ENCODE results near the gene TNFRSF18.

The TNFRSF18 gene

DNA sequence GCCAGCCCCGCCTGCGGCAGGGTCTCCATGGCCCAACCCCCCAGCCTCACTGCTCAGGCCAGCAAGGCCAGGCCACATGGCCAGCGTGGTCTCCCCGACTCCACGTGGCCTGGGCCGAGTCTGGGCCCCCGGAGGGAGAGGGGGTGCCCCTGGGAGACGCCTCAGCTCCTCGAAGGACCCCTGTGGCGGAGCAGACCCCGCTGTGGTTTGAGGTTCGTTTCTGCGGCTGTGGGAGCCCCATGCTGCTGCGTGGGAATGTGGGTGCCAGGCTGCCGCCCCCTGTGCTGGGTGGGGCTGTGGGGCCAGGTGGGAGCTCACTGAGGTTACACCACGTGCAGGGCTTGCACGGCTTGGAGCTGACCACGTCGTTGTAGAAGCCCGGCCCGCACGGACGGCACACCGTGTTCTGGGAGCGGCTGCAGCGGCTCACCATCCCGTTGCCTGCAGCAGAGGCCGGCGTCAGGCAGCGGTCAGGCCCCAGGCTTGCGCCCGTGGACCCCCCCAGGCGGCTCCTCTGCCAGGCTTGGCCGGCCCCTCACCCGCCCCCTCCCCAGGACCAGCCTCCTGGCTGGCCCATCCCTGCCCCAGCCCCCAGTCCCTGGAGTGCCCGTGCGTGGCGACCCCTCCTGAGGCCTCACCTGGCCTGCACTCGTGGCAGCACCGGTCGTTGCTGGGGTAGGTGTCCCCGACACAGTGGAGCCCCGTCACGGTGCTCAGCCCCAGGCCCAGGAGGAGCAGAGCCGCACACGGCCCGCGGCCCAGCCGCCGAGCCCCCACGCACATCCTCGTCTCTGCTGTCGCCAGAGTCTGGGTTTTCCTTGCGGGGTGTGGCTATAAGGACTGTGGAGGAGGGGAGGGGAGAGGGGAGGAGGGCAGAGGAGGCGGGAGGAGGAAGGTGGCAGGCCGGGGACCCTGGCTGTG lies 7.2 kb upstream of the TNFRSF18 start, which contains the start of gene TNFRSF4:
TSS of gene TNFRSF4 (minus strand) at position 809 of the 921 bp plus-strand sequence. CDS start at position 783, 26 bp downstream.
- peak; percentile 37 for DNase-seq (ENCODE audit: low read depth)

DNA sequence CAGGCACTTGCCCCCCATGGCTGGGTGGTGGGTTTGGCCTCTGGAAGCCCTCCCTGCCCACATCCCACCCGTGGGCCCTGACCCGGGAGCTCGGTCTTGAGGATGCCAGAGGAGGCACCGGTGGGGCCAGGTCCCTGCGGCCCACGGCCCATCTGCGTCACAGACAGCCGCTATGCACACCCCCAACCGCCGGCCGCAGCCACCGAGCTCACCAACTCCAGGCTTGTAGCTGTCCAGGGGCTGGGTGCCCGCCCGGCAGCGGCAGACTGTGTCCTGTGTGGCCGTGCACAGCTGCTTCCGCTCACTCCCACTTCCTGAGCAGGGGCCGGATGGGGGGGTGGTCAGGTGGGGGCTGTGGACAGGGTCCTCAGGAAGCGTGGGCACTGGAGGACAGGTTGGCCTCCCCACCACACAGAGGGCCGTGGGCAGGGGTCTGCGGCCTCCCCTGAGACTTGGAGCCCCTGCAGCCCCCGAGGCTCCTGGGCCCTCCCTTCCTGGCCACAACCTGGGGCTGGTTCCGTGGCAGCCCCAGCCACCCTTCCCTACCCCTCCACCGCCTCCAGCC lies 6.5 kb upstream of the TNFRSF18 start:
- DNase-seq (ENCODE audit: low read depth), result no peak

- no peak for DNase-seq (ENCODE audit: low read depth)
Measured at GRCh38 chr1:1211541-1212441, 5.4 kb upstream of the TNFRSF18 start.

DNA sequence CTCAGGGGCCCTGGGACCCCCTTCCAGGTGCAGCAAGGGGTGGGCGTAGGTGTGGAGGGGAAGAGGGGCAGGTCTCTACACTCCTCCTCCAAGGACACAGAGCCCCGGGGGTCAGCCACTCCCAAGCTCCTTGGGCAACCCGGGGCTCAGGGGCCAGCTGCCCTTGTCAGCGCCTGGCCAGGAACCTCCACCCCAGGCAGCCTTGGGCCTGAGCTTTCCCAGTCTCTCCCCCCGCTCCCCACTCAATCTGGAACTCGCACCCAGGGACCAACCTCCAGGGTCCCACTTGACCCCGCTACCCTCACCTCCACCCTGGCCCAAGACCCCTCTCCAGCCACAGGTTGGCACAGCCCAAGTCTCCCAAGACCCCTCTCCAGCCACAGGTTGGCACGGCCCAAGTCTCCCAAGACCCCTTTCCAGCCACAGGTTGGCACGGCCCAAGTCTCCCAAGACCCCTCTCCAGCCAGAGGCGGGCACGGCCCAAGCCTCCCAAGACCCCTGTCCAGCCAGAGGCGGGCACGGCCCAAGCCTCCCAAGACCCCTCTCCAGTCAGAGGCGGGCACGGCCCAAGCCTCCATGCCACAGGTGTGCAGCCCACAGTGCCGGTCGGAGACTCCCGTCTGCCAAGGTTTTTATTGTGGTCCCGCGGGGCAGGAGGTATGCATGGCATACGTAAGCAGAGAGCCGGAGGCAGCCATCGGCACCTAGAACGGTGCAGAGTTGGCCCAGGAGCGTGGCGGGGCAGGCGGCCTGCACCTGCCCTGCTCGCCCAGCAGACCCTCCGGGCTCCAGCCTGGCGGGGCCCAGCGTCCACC lies 4.5 kb upstream of the TNFRSF18 start:
- DNase-seq (ENCODE audit: low read depth), result no peak

GRCh38 chr1:1208713-1209433 lies 2.5 kb upstream of the TNFRSF18 start:
- DNase-seq (ENCODE audit: low read depth), result peak; percentile 43

- no peak for DNase-seq (ENCODE audit: low read depth)
Measured at GRCh38 chr1:1207571-1207892, 1.1 kb upstream of the TNFRSF18 start.

- no peak for DNase-seq (ENCODE audit: low read depth)
Measured at GRCh38 chr1:1206966-1207531, 657 bp upstream of the TNFRSF18 start.

DNA sequence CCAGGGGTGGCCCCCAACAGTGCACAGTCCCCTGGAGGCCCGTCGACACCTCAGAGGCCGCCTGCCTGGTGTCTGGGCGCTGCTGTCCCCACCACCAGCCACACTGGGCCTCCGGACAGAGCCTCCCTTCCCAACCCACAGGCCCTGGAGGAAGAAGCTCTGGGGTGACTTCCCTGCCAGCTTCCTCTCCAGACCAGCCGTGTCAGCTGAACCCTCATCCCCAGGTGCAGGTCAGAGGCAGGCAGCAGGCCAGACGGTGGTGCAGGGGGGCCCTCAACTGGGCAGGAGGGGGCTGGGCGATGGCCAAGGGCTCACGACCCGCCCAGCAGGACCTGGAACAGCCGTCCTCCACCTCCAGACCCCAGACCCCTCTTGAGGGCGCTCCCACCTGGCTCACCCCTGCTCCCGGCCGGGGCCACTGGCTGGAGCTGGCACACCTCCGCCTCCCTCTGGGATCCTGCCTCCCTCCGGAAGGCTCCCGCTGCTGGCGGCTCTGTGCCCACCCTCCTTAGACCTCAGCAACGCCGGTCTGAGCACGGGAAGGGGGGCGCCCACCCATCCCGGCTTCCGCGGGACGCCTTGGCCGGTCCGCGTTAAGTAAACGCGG lies 520 bp downstream of the TNFRSF18 start:
- DNase-seq (ENCODE audit: low read depth), result no peak

GRCh38 chr1:1204998-1205768 lies 1.2 kb downstream of the TNFRSF18 start:
- no peak for DNase-seq (ENCODE audit: low read depth)

DNA sequence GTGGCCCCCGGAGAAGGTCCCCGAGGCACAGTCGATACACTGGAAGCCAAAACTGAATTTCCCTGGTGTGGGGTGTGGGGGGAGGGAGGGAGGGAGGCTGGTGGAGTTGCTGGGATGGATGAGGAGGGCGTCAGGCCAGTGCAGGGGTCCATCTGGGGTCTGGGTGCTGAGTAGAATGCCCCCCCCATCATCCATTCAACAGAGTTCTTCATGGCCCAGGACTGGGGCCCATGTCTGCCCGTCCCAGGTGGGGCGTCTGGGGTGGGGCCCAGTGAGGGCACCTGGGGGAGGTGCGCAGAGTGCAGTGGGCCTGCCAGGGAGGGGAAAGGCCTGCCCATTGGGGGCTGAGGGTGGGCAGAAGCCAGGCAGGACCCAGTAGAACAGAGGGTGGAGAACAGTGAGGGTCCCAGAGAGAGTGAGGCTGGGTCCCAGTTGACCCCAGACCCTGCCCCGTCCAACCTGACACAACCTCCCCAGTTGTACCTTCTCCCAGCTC lies 1.9 kb downstream of the TNFRSF18 start:
- no peak for DNase-seq (ENCODE audit: low read depth)

DNA sequence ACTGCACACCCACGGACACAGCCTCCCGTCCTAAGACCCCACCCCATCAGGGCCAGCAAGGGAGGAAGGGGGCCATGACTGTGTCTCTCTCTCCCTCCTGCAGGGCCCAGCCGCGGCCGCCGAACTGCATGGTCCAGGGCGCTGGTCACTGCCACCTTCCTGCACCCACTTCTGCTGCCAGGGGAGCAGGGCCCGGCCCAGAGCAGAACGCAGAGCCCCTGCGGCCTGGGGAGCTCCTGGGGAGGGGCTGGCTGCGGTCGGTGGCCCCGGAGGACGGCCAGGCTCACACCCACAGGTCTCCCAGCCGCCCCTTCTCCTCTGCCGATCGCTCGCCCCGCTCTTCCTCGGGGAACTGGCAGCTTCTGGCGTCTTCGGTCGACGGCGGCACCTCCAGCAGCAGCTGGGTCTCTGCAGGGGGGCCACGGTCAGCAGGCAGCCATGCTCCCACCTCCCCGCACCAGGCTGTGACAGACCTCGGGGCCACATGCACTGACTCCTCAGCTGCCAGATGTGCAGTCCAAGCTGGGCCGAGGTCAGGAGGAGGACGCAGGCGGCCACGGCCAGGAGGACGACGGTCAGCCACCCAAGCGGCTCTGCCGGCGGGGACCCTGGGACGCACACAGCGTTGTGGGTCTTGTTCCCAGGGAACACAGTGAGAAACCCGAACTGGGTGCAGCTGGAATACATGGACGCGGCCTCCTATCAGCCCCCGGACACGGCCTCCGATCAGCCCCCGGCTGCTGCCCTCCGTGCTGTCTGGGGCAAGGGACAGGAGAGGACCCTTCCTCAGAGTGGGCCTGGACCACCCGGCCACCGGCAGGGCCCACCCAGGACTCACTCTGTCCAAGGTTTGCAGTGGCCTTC lies 2.6 kb downstream of the TNFRSF18 start:
- no peak for DNase-seq (ENCODE audit: low read depth)

GRCh38 chr1:1202831-1203560 lies 3.4 kb downstream of the TNFRSF18 start:
- DNase-seq (ENCODE audit: low read depth), result no peak

GRCh38 chr1:1200876-1201810 lies 5.2 kb downstream of the TNFRSF18 start:
- DNase-seq (ENCODE audit: low read depth), result peak; percentile 93

DNA sequence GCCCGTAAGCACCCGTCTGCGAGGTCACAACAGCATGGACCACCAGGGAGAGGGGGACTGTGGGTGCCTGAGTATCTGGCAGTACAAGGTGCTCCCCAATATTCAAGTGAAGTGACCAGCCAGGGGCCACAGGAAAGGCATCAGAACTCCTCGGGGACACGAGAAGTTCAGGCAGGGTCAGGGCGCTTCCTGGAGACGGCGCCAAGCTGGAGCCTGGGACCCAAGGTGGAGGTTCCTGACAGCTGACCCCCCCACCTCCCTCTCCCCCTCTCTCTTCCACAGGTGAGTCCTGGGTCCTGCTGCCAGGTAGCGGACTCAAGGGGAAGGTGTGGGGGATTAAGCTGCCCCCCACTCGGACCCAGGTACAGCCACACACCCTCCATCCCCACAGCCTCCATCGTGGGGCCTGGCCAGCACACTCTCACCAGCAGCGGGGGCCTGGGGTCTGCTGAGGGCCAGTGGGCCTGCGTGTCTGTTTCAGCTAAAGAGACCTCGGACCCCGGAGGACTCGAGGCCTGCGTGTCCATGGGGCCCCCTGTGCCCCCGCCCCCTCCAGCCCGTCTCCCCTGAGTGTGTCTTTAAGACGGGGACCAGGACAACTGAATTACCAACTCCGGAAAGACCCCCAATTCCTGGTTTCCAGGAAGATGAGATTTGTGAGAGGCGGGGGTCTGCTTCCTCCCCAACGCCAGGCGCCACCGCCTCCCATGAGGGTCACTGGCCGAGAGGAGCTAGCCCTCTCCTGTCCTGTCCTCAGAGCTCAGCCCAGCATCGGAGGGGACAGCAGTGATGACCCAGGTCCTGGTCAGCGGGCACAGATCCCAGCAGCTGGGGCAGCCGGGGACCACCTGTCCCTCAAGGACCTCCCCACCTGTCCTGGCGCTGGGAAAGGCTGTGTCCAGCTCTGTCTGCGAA lies 6.2 kb downstream of the TNFRSF18 start:
- no peak for DNase-seq (ENCODE audit: low read depth)
